ENCODE results near the gene GAL3ST2.

GAL3ST2 gene

GRCh38 chr2:241760301-241760771 lies 16.3 kb upstream of the GAL3ST2 start:
- Histone ChIP-seq H3K4me3 (ENCODE audit: low read length) (no peak overlapping the region), H3K4me1 (ENCODE audit: control insufficient read depth, low read depth, low read length) (no peaks in the 10 kb centered on the region), H3K27ac (ENCODE audit: low read length) (no peak overlapping the region), H3K36me3 (ENCODE audit: control insufficient read depth, low read depth, low read length) (no peaks in the 10 kb centered on the region), H3K9ac (ENCODE audit: low read length) (no peak overlapping the region), H3K9me3 (ENCODE audit: control insufficient read depth, low read depth, low read length) (no peaks in the 10 kb centered on the region), H3K27me3 (ENCODE audit: control insufficient read depth, insufficient read depth, low read length) (no peaks in the 10 kb centered on the region)

GRCh38 chr2:241762321-241762932 lies 14.2 kb upstream of the GAL3ST2 start:
- no peak overlapping the region for H3K27ac ChIP-seq (ENCODE audit: low read length)

GRCh38 chr2:241762933-241763369 lies 13.7 kb upstream of the GAL3ST2 start:
- no peaks in the 10 kb centered on the region for H3K36me3 ChIP-seq (ENCODE audit: control insufficient read depth, low read depth, low read length)
- H3K9ac ChIP-seq (ENCODE audit: low read length), result no peak overlapping the region
- no peak overlapping the region for H3K27ac ChIP-seq (ENCODE audit: low read length)
- no peaks in the 10 kb centered on the region for H3K4me1 ChIP-seq (ENCODE audit: control insufficient read depth, low read depth, low read length)
- no peaks in the 10 kb centered on the region for H3K9me3 ChIP-seq (ENCODE audit: control insufficient read depth, low read depth, low read length)
- H3K4me3 ChIP-seq (ENCODE audit: low read length), result no peak overlapping the region
- no peaks in the 10 kb centered on the region for H3K27me3 ChIP-seq (ENCODE audit: control insufficient read depth, insufficient read depth, low read length)

More at GRCh38 chr2:241762321-241762932, 14.2 kb upstream of the GAL3ST2 start:
- Histone ChIP-seq H3K4me1 (ENCODE audit: control insufficient read depth, low read depth, low read length) (no peaks in the 10 kb centered on the region), H3K27me3 (ENCODE audit: control insufficient read depth, insufficient read depth, low read length) (no peaks in the 10 kb centered on the region), H3K9ac (ENCODE audit: low read length) (no peak overlapping the region), H3K36me3 (ENCODE audit: control insufficient read depth, low read depth, low read length) (no peaks in the 10 kb centered on the region), H3K4me3 (ENCODE audit: low read length) (no peak overlapping the region), H3K9me3 (ENCODE audit: control insufficient read depth, low read depth, low read length) (no peaks in the 10 kb centered on the region)

GRCh38 chr2:241763551-241764274 lies 12.9 kb upstream of the GAL3ST2 start:
- Histone ChIP-seq H3K27me3 (ENCODE audit: control insufficient read depth, insufficient read depth, low read length) (no peaks in the 10 kb centered on the region), H3K36me3 (ENCODE audit: control insufficient read depth, low read depth, low read length) (no peaks in the 10 kb centered on the region), H3K4me1 (ENCODE audit: control insufficient read depth, low read depth, low read length) (no peaks in the 10 kb centered on the region), H3K4me3 (ENCODE audit: low read length) (no peak overlapping the region), H3K27ac (ENCODE audit: low read length) (no peak overlapping the region), H3K9me3 (ENCODE audit: control insufficient read depth, low read depth, low read length) (no peaks in the 10 kb centered on the region), H3K9ac (ENCODE audit: low read length) (no peak overlapping the region)

- H3K9ac ChIP-seq (ENCODE audit: low read length), result no peak overlapping the region
- H3K4me3 ChIP-seq (ENCODE audit: low read length), result no peak overlapping the region
- H3K36me3 ChIP-seq (ENCODE audit: control insufficient read depth, low read depth, low read length), result no peaks in the 10 kb centered on the region
- no peaks in the 10 kb centered on the region for H3K9me3 ChIP-seq (ENCODE audit: control insufficient read depth, low read depth, low read length)
- H3K4me1 ChIP-seq (ENCODE audit: control insufficient read depth, low read depth, low read length), result no peaks in the 10 kb centered on the region
- no peaks in the 10 kb centered on the region for H3K27me3 ChIP-seq (ENCODE audit: control insufficient read depth, insufficient read depth, low read length)
- H3K27ac ChIP-seq (ENCODE audit: low read length), result no peak overlapping the region
Observed at GRCh38 chr2:241764275-241765241, 12.1 kb upstream of the GAL3ST2 start.

- no peaks in the 10 kb centered on the region for H3K4me1 ChIP-seq (ENCODE audit: control insufficient read depth, low read depth, low read length)
- no peak overlapping the region for H3K4me3 ChIP-seq (ENCODE audit: low read length)
Observed at GRCh38 chr2:241767464-241768250, 9.0 kb upstream of the GAL3ST2 start.

GRCh38 chr2:241768251-241768711 lies 8.3 kb upstream of the GAL3ST2 start:
- Histone ChIP-seq H3K36me3 (ENCODE audit: control insufficient read depth, low read depth, low read length) (no peaks in the 10 kb centered on the region), H3K4me3 (ENCODE audit: low read length) (no peak overlapping the region), H3K27me3 (ENCODE audit: control insufficient read depth, insufficient read depth, low read length) (no peaks in the 10 kb centered on the region), H3K27ac (ENCODE audit: low read length) (no peak overlapping the region), H3K9ac (ENCODE audit: low read length) (no peak overlapping the region), H3K9me3 (ENCODE audit: control insufficient read depth, low read depth, low read length) (no peaks in the 10 kb centered on the region), H3K4me1 (ENCODE audit: control insufficient read depth, low read depth, low read length) (no peaks in the 10 kb centered on the region)

More at GRCh38 chr2:241767464-241768250, 9.0 kb upstream of the GAL3ST2 start:
- Histone ChIP-seq H3K27ac (ENCODE audit: low read length) (no peak overlapping the region), H3K36me3 (ENCODE audit: control insufficient read depth, low read depth, low read length) (no peaks in the 10 kb centered on the region), H3K27me3 (ENCODE audit: control insufficient read depth, insufficient read depth, low read length) (no peaks in the 10 kb centered on the region), H3K9ac (ENCODE audit: low read length) (no peak overlapping the region), H3K9me3 (ENCODE audit: control insufficient read depth, low read depth, low read length) (no peaks in the 10 kb centered on the region)

GRCh38 chr2:241768850-241769249 lies 7.8 kb upstream of the GAL3ST2 start:
- H3K27me3 ChIP-seq (ENCODE audit: control insufficient read depth, insufficient read depth, low read length), result no peaks in the 10 kb centered on the region
- H3K9me3 ChIP-seq (ENCODE audit: control insufficient read depth, low read depth, low read length), result no peaks in the 10 kb centered on the region
- no peaks in the 10 kb centered on the region for H3K4me1 ChIP-seq (ENCODE audit: control insufficient read depth, low read depth, low read length)
- no peaks in the 10 kb centered on the region for H3K36me3 ChIP-seq (ENCODE audit: control insufficient read depth, low read depth, low read length)
- H3K27ac ChIP-seq (ENCODE audit: low read length), result no peak overlapping the region
- no peak overlapping the region for H3K9ac ChIP-seq (ENCODE audit: low read length)
- H3K4me3 ChIP-seq (ENCODE audit: low read length), result no peak overlapping the region

GRCh38 chr2:241769819-241770184 lies 6.8 kb upstream of the GAL3ST2 start:
- Histone ChIP-seq H3K9ac (ENCODE audit: low read length) (no peak overlapping the region), H3K4me1 (ENCODE audit: control insufficient read depth, low read depth, low read length) (no peaks in the 10 kb centered on the region), H3K9me3 (ENCODE audit: control insufficient read depth, low read depth, low read length) (no peaks in the 10 kb centered on the region), H3K27me3 (ENCODE audit: control insufficient read depth, insufficient read depth, low read length) (no peaks in the 10 kb centered on the region), H3K27ac (ENCODE audit: low read length) (no peak overlapping the region), H3K4me3 (ENCODE audit: low read length) (no peak overlapping the region), H3K36me3 (ENCODE audit: control insufficient read depth, low read depth, low read length) (no peaks in the 10 kb centered on the region)

- Histone ChIP-seq H3K27me3 (ENCODE audit: control insufficient read depth, insufficient read depth, low read length) (no peaks in the 10 kb centered on the region), H3K4me3 (ENCODE audit: low read length) (no peak overlapping the region), H3K4me1 (ENCODE audit: control insufficient read depth, low read depth, low read length) (no peaks in the 10 kb centered on the region), H3K36me3 (ENCODE audit: control insufficient read depth, low read depth, low read length) (no peaks in the 10 kb centered on the region), H3K9me3 (ENCODE audit: control insufficient read depth, low read depth, low read length) (no peaks in the 10 kb centered on the region), H3K27ac (ENCODE audit: low read length) (no peak overlapping the region), H3K9ac (ENCODE audit: low read length) (no peak overlapping the region)
Observed at GRCh38 chr2:241770185-241770935, 6.3 kb upstream of the GAL3ST2 start.
